HG03558 (cell line): Measurements from ENCODE around the gene EHMT1.

ENCODE experiments used
- ATAC-seq: cut with Tn5 transposase; IDR thresholded peaks from one replicate; pipeline ENCODE4 v1.9.1; 2021; ENCODE audit warnings: moderate number of reproducible peaks; ENCODE audit not compliant: unreplicated experiment; ENCODE audit errors: extremely low read depth

EHMT1 gene

GRCh38 chr9:137642118-137642601 lies 23.4 kb downstream of the EHMT1 start:
- no peak for ATAC-seq

GRCh38 chr9:137642892-137643291 lies 24.1 kb downstream of the EHMT1 start:
- no peak for ATAC-seq

GRCh38 chr9:137643921-137644320 lies 25.1 kb downstream of the EHMT1 start:
- no peak for ATAC-seq

GRCh38 chr9:137645211-137645610 lies 26.4 kb downstream of the EHMT1 start:
- ATAC-seq, result no peak

- ATAC-seq, result no peak
These were observed 27.5 kb downstream of the EHMT1 start for GRCh38 chr9:137646341-137646740.

GRCh38 chr9:137647096-137647714 lies 28.4 kb downstream of the EHMT1 start:
- no peak for ATAC-seq

- no peak for ATAC-seq
These were observed 29.6 kb downstream of the EHMT1 start for GRCh38 chr9:137648396-137648795.

GRCh38 chr9:137649553-137649952 lies 30.7 kb downstream of the EHMT1 start:
- ATAC-seq, result no peak

GRCh38 chr9:137650259-137650658 lies 31.5 kb downstream of the EHMT1 start:
- ATAC-seq, result no peak

GRCh38 chr9:137650779-137651178 lies 32.0 kb downstream of the EHMT1 start:
- ATAC-seq, result no peak

- no peak for ATAC-seq
These were observed 37.6 kb downstream of the EHMT1 start for GRCh38 chr9:137656416-137656815.

GRCh38 chr9:137657606-137658005 lies 38.8 kb downstream of the EHMT1 start:
- ATAC-seq, result no peak

GRCh38 chr9:137658781-137659180 lies 40.0 kb downstream of the EHMT1 start:
- no peak for ATAC-seq

- no peak for ATAC-seq
These were observed 41.3 kb downstream of the EHMT1 start for GRCh38 chr9:137660144-137660543.

- no peak for ATAC-seq
These were observed 44.8 kb downstream of the EHMT1 start for GRCh38 chr9:137663584-137663983.

- no peak for ATAC-seq
These were observed 45.9 kb downstream of the EHMT1 start for GRCh38 chr9:137664676-137665075.

- ATAC-seq, result no peak
These were observed 46.4 kb downstream of the EHMT1 start for GRCh38 chr9:137665226-137665625.

GRCh38 chr9:137665697-137666512 lies 47.1 kb downstream of the EHMT1 start:
- no peak for ATAC-seq

GRCh38 chr9:137666513-137666822 lies 47.7 kb downstream of the EHMT1 start:
- no peak for ATAC-seq

GRCh38 chr9:137666955-137667670 lies 48.3 kb downstream of the EHMT1 start:
- no peak for ATAC-seq

- no peak for ATAC-seq
These were observed 49.4 kb downstream of the EHMT1 start for GRCh38 chr9:137668203-137668602.
